ENCODE data around the gene FBXO27.

Gene FBXO27

DNA sequence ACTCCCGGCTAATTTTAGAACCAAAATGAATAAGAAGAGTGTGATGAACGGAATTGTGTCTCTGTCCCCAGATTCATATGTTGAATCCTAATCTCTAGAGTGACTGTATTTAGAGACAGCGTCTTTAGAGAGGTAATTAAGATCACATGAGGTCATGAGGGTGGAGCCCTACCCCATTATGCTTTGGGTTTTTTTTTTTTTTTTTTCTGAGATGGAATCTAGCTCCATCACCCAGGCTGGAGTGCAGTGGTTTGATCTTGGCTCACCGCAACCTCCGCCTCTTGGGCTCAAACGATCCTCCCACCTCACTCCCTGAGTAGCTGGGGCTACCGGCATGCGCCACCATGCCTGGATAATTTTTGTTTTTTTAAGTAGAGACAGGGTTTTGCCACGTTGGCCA, 27.9 kb downstream of the FBXO27 start:
- TF ChIP-seq, protein P1, sequence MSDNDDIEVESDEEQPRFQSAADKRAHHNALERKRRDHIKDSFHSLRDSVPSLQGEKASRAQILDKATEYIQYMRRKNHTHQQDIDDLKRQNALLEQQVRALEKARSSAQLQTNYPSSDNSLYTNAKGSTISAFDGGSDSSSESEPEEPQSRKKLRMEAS (IDR thresholded peaks at IDR 0.05), result no peak
- no peak for TF ChIP-seq EGR1 (IDR thresholded peaks at IDR 0.05)
- TF ChIP-seq, protein P2, sequence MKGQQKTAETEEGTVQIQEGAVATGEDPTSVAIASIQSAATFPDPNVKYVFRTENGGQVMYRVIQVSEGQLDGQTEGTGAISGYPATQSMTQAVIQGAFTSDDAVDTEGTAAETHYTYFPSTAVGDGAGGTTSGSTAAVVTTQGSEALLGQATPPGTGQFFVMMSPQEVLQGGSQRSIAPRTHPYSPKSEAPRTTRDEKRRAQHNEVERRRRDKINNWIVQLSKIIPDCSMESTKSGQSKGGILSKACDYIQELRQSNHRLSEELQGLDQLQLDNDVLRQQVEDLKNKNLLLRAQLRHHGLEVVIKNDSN (IDR thresholded peaks at IDR 0.05), result no peak
- no peak for TF ChIP-seq REST (IDR thresholded peaks at IDR 0.05; ENCODE audit: low read depth)
- TF ChIP-seq TCF12 (IDR thresholded peaks at IDR 0.05; ENCODE audit: low read depth), result no peak
- no peak for TF ChIP-seq FOXM1 (IDR thresholded peaks at IDR 0.05; ENCODE audit: borderline replicate concordance, low read depth)
- no peak for TF ChIP-seq CREB1 (IDR thresholded peaks at IDR 0.05; ENCODE audit: low read depth)
- TF ChIP-seq TAF1 (IDR thresholded peaks at IDR 0.05; ENCODE audit: low read depth), result no peak
- no peak for TF ChIP-seq RAD21 (IDR thresholded peaks at IDR 0.05; ENCODE audit: low read depth)
- TF ChIP-seq CEBPB (IDR thresholded peaks at IDR 0.05), result no peak
- no peak for TF ChIP-seq TEAD4 (IDR thresholded peaks at IDR 0.05)
- TF ChIP-seq NFIC (IDR thresholded peaks at IDR 0.05), result no peak

- TF ChIP-seq EP300 (IDR thresholded peaks at IDR 0.05; ENCODE audit: borderline replicate concordance), result no peak
- TF ChIP-seq NFIC (IDR thresholded peaks at IDR 0.05), result no peak
- no peak for TF ChIP-seq ZBTB7A (IDR thresholded peaks at IDR 0.05; ENCODE audit: low read depth)
- TF ChIP-seq, protein P1 (IDR thresholded peaks at IDR 0.05), result no peak
- TF ChIP-seq, protein P2 (IDR thresholded peaks at IDR 0.05), result no peak
- no peak for TF ChIP-seq EGR1 (IDR thresholded peaks at IDR 0.05)
- TF ChIP-seq CEBPB (IDR thresholded peaks at IDR 0.05), result no peak
- no peak for TF ChIP-seq TEAD4 (IDR thresholded peaks at IDR 0.05)
Observed at GRCh38 chr19:39003796-39004195, 28.6 kb downstream of the FBXO27 start.

DNA sequence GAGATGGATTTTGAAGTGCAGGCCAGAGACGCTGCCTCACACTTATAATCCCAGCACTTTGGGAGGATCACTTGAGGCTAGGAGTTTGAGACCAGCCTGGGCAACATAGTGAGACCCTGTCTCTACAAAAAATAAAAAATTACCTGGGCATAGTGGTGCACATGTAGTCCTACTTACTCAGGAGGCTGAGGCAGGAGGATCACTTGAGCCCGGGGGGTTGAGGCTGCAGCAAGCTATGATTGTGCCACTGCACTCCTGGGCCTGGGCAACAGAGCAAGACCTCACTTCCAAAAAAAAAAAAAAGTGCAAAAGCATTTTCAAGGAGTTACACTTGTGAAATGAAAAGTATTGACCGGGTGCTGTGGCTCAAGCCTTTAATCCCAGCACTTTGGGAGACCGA, 29.2 kb downstream of the FBXO27 start:
- TF ChIP-seq CREB1 (IDR thresholded peaks at IDR 0.05; ENCODE audit: low read depth) (no peak), FOXM1 (IDR thresholded peaks at IDR 0.05; ENCODE audit: borderline replicate concordance, low read depth) (no peak), CEBPB (IDR thresholded peaks at IDR 0.05) (no peak), EP300 (IDR thresholded peaks at IDR 0.05; ENCODE audit: borderline replicate concordance) (no peak), RAD21 (IDR thresholded peaks at IDR 0.05; ENCODE audit: low read depth) (no peak), TCF12 (IDR thresholded peaks at IDR 0.05; ENCODE audit: low read depth) (no peak), ZBTB7A (IDR thresholded peaks at IDR 0.05; ENCODE audit: low read depth) (no peak), NFIC (IDR thresholded peaks at IDR 0.05) (no peak), YY1 (IDR thresholded peaks at IDR 0.05; ENCODE audit: low read depth) (no peak), TEAD4 (IDR thresholded peaks at IDR 0.05) (no peak), REST (IDR thresholded peaks at IDR 0.05; ENCODE audit: low read depth) (no peak), TAF1 (IDR thresholded peaks at IDR 0.05; ENCODE audit: low read depth) (no peak), EGR1 (IDR thresholded peaks at IDR 0.05) (no peak)
- TF ChIP-seq, protein P1 (IDR thresholded peaks at IDR 0.05), result no peak
- TF ChIP-seq, protein P2 (IDR thresholded peaks at IDR 0.05), result no peak

GRCh38 chr19:39001041-39001440, 31.3 kb downstream of the FBXO27 start:
- TF ChIP-seq CEBPB (IDR thresholded peaks at IDR 0.05), result no peak
- TF ChIP-seq TEAD4 (IDR thresholded peaks at IDR 0.05), result no peak
- no peak for TF ChIP-seq CREB1 (IDR thresholded peaks at IDR 0.05; ENCODE audit: low read depth)
- TF ChIP-seq, protein P1 (IDR thresholded peaks at IDR 0.05), result no peak
- no peak for TF ChIP-seq TAF1 (IDR thresholded peaks at IDR 0.05; ENCODE audit: low read depth)
- TF ChIP-seq YY1 (IDR thresholded peaks at IDR 0.05; ENCODE audit: low read depth), result no peak
- TF ChIP-seq TCF12 (IDR thresholded peaks at IDR 0.05; ENCODE audit: low read depth), result no peak
- TF ChIP-seq REST (IDR thresholded peaks at IDR 0.05; ENCODE audit: low read depth), result no peak
- TF ChIP-seq EGR1 (IDR thresholded peaks at IDR 0.05), result no peak
- no peak for TF ChIP-seq NFIC (IDR thresholded peaks at IDR 0.05)
- TF ChIP-seq, protein P2 (IDR thresholded peaks at IDR 0.05), result no peak
- no peak for TF ChIP-seq FOXM1 (IDR thresholded peaks at IDR 0.05; ENCODE audit: borderline replicate concordance, low read depth)
- TF ChIP-seq RAD21 (IDR thresholded peaks at IDR 0.05; ENCODE audit: low read depth), result no peak
- no peak for TF ChIP-seq ZBTB7A (IDR thresholded peaks at IDR 0.05; ENCODE audit: low read depth)
- no peak for TF ChIP-seq EP300 (IDR thresholded peaks at IDR 0.05; ENCODE audit: borderline replicate concordance)

Data from Ishikawa (cell line).